Ectodermal cell (in vitro differentiated cells): ENCODE measurements around the gene ZNF674.

ENCODE experiments used
- H3K27ac ChIP-seq: 2 replicates; pipeline ENCODE4 v1.7.0; 2013; ENCODE audit warnings: mild to moderate bottlenecking, low read depth, low read length; ENCODE audit not compliant: insufficient read depth, poor library complexity, severe bottlenecking
- H3K27me3 ChIP-seq: 2 replicates; pipeline ENCODE4 v1.7.0; 2013; ENCODE audit warnings: mild to moderate bottlenecking, low read length; ENCODE audit not compliant: insufficient read depth, control insufficient read depth, poor library complexity, severe bottlenecking
- H3K36me3 ChIP-seq: one replicate; pipeline ENCODE4 v1.7.0; 2013; ENCODE audit warnings: low read length; ENCODE audit not compliant: control insufficient read depth, insufficient read depth
- H3K4me1 ChIP-seq: one replicate; pipeline ENCODE4 v1.7.0; 2013; ENCODE audit warnings: low read length; ENCODE audit not compliant: control insufficient read depth, insufficient read depth
- H3K4me3 ChIP-seq: 2 replicates; pipeline ENCODE4 v1.7.0; 2013; ENCODE audit warnings: low read depth, low read length, control low read depth; ENCODE audit not compliant: insufficient read depth
- H3K9me3 ChIP-seq: 2 replicates; pipeline ENCODE4 v1.7.0; 2013; ENCODE audit warnings: mild to moderate bottlenecking, low read length, moderate library complexity; ENCODE audit not compliant: control insufficient read depth
- WGBS, 2 experiments: methylation state at CpG; one replicate each; pipeline ENCODE4 v1.1.7; 2013; ENCODE audit warnings: missing lambda C conversion rate in 2 of 2; 5-methylcytosine and 5-hydroxymethylcytosine counted together

The ZNF674 gene

DNA sequence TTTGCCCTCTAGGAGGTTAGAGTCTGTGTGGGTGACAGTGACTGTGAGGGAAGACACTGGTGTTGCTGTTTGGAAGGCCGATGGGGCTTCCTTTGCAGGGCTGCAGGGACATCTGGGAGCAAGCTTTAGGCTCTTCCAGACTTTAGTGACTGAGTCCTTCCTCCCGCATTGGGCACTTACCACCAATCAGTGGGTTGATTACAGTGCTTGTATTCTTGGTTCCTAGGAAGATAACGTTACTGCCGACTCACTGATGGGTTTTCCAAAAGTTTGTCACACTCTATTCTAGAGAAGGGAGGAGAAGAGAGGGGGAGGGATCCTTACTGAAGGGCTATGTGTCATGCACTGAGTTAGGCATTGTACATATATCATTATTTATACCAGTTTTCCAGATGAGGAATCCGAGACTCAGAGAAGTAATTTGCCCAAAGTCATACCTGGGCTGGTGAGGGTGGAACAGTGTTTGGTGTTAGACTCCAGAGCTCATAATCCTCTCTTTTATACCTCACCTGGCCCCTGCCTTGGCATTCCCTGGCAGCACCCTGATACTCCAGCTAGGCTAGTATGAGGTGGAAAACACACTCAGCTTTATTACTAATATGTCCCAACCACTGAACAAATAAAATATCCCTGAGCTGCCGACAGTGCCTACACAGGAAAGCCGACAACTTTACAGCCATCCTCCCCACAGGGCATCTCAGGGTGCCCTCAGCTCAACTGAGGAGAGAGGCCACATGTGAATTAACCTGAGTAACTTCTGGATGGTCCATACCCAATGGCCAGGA lies 32.2 kb upstream of the ZNF674 start:
- no peaks in the 10 kb centered on the region for H3K9me3 ChIP-seq
- WGBS, 2 experiments, result 84 to 86% methylated on average over 6 to 7 of the region's 7 CpGs
- H3K4me3 ChIP-seq, result no peak overlapping the region
- peaks cover 21% of the 10 kb centered on the region for H3K27me3 ChIP-seq
- H3K4me1 ChIP-seq, result peaks cover 6% of the 10 kb centered on the region
- H3K27ac ChIP-seq, result no peak overlapping the region
- no peaks in the 10 kb centered on the region for H3K36me3 ChIP-seq

DNA sequence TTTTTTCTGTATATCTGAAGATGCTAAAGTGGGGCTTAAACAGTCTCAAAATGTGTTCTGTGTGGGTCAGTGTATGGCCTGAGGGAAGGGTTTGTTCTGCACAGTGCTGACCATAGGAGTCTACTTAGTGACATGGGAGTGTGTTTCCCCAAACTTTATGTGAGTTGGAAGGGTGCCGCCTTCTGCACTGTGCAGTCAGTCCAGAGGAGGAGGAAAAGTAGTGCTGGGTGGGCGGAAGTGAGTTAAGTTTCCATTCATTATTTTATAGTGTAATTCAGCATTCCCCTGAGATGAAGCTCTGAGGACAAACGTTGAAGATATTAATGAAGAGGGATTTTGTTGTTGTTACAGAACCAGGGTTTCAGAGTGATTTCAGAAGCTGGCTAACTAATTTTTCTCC lies 31.2 kb upstream of the ZNF674 start:
- 63 to 83% methylated on average over 3 of the region's 3 CpGs for WGBS, 2 experiments
- Histone ChIP-seq H3K27me3 (peaks cover 21% of the 10 kb centered on the region), H3K4me3 (peak overlapping the region; percentile 57), H3K27ac (no peak overlapping the region), H3K36me3 (no peaks in the 10 kb centered on the region), H3K9me3 (no peaks in the 10 kb centered on the region), H3K4me1 (peaks cover 6% of the 10 kb centered on the region)

DNA sequence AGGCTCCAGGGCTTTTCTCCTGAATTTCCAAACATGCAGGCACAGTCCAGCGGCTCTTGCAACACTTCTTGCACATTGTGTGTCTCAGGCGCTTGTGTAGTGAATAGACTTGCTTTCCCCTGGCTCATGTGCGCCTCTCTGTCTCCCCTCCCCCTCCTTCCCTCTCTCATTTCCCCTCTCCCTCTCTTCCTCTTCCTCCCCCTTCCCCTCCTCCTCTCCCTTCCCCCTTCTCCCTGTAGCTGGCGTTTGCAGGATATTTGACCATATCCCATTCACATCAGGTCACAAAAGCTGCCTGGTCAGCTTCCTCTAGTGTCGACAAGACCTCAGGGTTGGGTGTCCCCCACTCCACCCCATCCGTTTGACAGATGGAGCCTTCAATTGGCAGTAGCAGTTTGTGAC lies 30.8 kb upstream of the ZNF674 start:
- peaks cover 6% of the 10 kb centered on the region for H3K4me1 ChIP-seq
- peak overlapping the region; percentile 57 for H3K4me3 ChIP-seq
- no peak overlapping the region for H3K27ac ChIP-seq
- no peaks in the 10 kb centered on the region for H3K9me3 ChIP-seq
- 0 to 1% methylated on average over 6 of the region's 6 CpGs for WGBS, 2 experiments
- H3K36me3 ChIP-seq, result no peaks in the 10 kb centered on the region
- peaks cover 21% of the 10 kb centered on the region for H3K27me3 ChIP-seq

DNA sequence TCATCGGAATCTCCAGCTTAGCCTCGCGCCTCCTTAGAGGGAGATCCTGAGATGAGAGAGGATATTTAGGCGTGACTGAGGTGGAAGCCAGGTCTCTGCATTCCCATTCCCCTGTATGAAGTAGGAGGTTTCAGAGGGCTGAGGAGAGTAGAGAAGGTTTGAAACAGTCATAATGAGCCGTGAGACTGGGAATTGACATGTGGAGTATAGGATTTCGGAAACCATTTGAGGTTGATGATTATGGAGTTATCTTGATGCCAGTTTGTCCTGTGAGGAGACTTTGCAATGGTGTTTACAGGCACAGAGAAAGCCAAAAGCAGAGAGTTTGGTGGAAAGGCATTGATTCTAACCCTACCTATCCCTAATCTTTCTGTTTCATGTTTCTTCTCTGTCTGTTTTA lies 30.4 kb upstream of the ZNF674 start:
- Histone ChIP-seq H3K4me3 (peak overlapping the region; percentile 57), H3K27me3 (peaks cover 21% of the 10 kb centered on the region), H3K4me1 (peaks cover 6% of the 10 kb centered on the region), H3K27ac (no peak overlapping the region), H3K9me3 (no peaks in the 10 kb centered on the region), H3K36me3 (no peaks in the 10 kb centered on the region)
- WGBS, 2 experiments, result 3 to 4% methylated on average over 6 of the region's 6 CpGs

DNA sequence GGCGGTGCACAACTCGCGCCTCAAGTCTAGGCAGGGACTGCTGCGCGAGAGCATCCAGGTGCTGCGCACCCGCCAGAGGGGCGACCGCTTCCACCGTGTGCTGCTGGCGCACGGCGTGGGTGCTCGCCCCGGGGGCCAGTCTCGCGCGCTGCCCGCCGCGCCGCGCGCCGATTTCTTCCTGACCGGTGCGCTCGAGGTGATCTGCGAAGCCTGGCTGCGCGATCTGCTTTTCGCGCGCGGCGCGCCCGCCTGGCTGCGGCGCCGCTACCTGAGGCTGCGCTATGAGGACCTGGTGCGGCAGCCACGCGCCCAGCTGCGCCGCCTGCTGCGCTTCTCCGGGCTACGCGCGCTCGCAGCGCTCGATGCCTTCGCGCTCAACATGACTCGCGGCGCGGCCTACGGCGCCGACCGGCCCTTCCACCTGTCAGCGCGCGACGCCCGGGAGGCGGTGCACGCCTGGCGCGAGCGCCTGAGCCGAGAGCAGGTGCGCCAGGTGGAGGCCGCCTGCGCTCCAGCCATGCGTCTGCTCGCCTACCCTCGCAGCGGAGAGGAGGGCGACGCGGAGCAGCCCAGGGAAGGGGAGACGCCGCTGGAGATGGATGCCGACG lies 29.7 kb upstream of the ZNF674 start:
- Histone ChIP-seq H3K27ac (no peak overlapping the region), H3K4me3 (peak overlapping the region; percentile 57), H3K27me3 (peaks cover 21% of the 10 kb centered on the region)

DNA sequence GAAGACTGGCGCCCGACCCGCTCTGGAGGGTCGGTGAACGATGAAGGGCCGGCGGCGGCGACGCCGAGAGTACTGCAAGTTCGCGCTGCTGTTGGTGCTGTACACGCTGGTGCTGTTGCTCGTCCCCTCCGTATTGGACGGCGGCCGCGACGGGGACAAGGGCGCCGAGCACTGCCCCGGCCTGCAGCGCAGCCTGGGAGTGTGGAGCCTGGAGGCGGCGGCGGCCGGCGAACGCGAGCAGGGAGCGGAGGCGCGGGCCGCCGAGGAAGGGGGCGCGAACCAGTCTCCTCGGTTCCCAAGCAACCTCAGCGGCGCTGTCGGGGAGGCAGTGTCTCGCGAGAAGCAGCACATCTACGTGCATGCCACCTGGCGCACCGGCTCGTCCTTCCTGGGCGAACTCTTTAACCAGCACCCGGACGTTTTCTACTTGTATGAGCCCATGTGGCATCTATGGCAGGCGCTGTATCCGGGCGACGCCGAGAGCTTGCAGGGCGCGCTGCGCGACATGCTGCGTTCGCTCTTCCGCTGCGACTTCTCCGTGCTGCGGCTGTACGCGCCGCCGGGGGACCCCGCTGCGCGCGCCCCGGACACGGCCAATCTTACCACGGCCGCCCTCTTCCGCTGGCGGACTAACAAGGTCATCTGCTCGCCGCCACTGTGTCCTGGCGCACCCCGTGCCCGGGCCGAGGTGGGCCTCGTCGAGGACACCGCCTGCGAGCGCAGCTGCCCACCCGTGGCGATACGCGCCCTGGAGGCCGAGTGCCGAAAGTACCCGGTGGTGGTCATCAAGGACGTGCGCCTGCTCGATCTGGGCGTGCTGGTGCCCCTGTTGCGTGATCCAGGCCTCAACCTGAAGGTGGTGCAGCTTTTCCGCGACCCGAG lies 28.9 kb upstream of the ZNF674 start:
- H3K4me1 ChIP-seq, result peaks cover 6% of the 10 kb centered on the region
- H3K9me3 ChIP-seq, result no peaks in the 10 kb centered on the region
- H3K27ac ChIP-seq, result no peak overlapping the region
- 0 to 1% methylated on average over 107 of the region's 107 CpGs for WGBS, 2 experiments
- no peaks in the 10 kb centered on the region for H3K36me3 ChIP-seq
- H3K27me3 ChIP-seq, result peaks cover 21% of the 10 kb centered on the region
- H3K4me3 ChIP-seq, result peak overlapping the region; percentile 57

More for the DNA sequence above, 29.7 kb upstream of the ZNF674 start:
- Histone ChIP-seq H3K9me3 (no peaks in the 10 kb centered on the region), H3K36me3 (no peaks in the 10 kb centered on the region), H3K4me1 (peaks cover 6% of the 10 kb centered on the region)
- WGBS, 2 experiments, result 0% methylated on average over 90 of the region's 90 CpGs

DNA sequence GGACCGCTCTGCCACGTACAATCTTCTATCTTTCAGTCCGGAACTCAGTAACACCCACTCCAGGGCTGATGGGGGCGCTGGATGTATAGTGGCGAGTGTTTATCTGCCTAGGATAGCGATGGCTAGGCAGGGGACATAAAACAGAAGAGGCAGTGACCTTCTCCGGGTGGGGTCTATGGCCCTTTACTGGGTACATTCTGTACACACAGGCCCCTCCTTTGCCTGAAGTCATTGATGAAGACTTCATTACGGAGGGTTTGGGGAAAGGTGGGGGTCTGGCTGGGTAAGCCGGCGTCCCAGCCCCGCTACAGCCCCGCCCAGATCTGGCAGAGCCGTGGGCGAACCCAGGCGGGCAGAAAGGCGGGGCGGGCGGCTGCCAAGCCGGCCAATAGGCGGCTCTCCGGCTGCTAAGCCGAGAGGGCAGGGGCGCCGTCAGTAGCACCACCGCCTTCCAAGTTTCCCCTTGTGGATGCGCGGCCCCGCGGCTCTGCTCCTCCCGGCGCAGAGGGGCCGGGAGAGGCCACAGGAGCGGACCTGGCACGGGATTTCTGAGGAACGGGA lies 28.2 kb upstream of the ZNF674 start, which contains the start of gene CHST7:
TSS of gene CHST7 (plus strand) at position 435 of the 561 bp plus-strand sequence. CDS start 167 bp downstream, outside the sequence.
- Histone ChIP-seq H3K27ac (no peak within 1 kb of the TSS), H3K9me3 (no peaks in the 10 kb centered on the region), H3K4me1 (peaks cover 6% of the 10 kb centered on the region), H3K4me3 (peak within 1 kb of the TSS; percentile 57), H3K36me3 (no peaks in the 10 kb centered on the region), H3K27me3 (peaks cover 21% of the 10 kb centered on the region)
- 1% methylated on average over 34 of the region's 35 CpGs for WGBS, 2 experiments

DNA sequence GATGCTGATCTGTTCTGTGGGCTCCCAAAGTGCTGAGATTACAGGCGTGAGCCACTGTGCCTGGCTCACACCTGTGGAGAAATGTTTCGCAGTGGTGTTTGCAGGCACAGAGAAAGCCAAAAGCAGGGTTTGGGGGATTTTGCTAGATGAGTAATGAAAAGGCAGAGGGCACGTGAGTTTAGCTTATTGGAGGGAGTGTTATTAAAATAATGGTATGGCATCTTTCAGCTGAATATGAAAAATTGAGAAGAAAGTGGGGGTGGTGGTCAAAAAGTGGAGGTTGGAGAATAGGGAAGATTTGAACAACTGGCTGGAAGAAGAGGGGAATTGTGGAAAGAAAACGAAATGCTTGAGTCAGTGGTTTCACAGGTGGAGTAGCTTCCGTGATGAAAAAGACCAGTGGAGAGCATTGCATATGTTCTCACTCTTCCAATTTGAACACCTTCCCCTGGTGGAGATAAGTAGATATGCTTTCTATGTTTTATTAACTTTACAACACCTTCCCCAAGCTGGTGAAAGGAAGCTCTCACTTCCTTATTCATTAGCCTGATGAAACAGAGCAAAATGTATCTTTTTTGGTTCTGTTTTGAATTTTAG lies 27.2 kb upstream of the ZNF674 start:
- Histone ChIP-seq H3K27ac (no peak overlapping the region), H3K4me3 (no peak overlapping the region), H3K4me1 (peaks cover 6% of the 10 kb centered on the region), H3K27me3 (peaks cover 21% of the 10 kb centered on the region), H3K36me3 (no peaks in the 10 kb centered on the region), H3K9me3 (no peaks in the 10 kb centered on the region)
- 86 to 92% methylated on average over 4 to 5 of the region's 5 CpGs for whole genome bisulfite sequencing, 2 experiments

DNA sequence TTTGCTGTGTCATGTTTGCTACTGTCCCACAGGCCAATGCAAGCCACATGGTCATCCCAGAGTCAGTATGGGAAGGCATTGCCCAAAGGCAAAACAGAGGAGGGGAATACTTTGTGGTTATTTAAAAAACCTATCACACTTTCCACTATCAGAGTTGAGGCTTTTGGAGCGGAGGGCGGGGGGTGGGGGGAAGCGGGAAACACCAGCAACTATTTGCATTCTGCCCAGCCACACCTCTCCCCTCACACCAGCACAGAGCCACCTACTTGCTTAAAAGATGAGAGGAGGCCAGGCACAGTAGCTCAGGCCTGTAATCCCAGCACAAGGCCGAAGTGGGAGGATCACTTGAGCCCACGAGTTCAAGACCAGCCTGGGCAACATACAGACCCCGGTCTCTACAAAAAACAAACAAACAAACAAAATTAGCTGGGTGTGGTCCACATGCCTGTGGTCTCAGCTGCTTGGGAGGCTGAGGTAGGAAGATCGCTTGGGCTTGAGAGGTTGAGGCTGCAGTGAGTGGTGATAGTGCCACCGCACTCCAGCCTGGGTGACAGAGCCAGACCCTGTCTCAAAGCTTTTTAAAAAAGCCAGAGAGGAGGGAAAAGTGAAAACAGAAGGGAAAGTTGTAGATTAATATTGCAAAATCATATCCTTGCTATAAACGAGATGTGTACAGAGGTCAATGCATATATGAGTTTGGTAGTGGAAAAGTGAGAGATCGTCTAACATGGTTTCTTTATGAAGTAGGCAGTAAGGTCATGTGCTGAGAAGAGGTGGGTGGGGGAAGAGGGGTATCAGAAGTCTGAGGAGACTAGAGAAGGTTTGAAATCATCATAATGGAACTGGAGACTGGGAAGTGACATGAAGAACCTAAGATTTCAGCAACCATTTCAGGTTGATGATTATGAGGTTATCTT lies 26.5 kb upstream of the ZNF674 start:
- Histone ChIP-seq H3K9me3 (no peaks in the 10 kb centered on the region), H3K36me3 (no peaks in the 10 kb centered on the region), H3K4me3 (no peak overlapping the region), H3K4me1 (peaks cover 6% of the 10 kb centered on the region), H3K27ac (no peak overlapping the region), H3K27me3 (peaks cover 21% of the 10 kb centered on the region)
- 77 to 85% methylated on average over 6 to 10 of the region's 10 CpGs for WGBS, 2 experiments
